ENCODE measurements around the gene HPSE2. TPM values are rescaled to one million over a fixed set of nuclear protein-coding genes. Genes with fewer than 3 reads are reported as not detected.

HPSE2 gene
- total and polyA plus RNA-seq, 2 experiments from 2014 or later = 0.10 to 0.24 TPM

DNA sequence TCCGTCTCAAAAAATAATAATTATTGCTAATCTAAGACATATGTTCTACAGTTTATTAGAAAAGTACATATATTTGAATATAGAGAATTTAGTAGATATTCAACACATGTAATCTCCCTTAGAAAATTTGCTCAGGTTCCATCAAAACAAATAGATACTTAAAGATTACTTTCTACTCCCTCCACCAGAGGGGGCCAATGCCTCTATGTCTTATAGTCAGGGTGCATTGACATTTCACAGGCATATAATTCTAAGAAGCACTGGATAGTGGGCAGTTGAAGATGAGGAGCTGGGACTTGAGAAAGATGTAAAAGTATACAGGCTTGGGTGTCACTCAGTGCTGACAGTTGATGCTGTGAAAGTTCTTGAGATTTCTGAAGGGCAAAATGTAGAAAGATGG is 487.4 kb downstream of the HPSE2 start:
- Histone ChIP-seq H3K27me3 (ENCODE audit: insufficient read depth) (no peaks in the 10 kb centered on the region), H3K4me2 (no peak overlapping the region)
- TF ChIP-seq ETS1 (IDR thresholded peaks at IDR 0.05) = no peak
- no peak for TF ChIP-seq CREB1 (CRISPR knock-in tag; IDR thresholded peaks at IDR 0.05; ENCODE audit: low read depth)
- TF ChIP-seq, protein P1, sequence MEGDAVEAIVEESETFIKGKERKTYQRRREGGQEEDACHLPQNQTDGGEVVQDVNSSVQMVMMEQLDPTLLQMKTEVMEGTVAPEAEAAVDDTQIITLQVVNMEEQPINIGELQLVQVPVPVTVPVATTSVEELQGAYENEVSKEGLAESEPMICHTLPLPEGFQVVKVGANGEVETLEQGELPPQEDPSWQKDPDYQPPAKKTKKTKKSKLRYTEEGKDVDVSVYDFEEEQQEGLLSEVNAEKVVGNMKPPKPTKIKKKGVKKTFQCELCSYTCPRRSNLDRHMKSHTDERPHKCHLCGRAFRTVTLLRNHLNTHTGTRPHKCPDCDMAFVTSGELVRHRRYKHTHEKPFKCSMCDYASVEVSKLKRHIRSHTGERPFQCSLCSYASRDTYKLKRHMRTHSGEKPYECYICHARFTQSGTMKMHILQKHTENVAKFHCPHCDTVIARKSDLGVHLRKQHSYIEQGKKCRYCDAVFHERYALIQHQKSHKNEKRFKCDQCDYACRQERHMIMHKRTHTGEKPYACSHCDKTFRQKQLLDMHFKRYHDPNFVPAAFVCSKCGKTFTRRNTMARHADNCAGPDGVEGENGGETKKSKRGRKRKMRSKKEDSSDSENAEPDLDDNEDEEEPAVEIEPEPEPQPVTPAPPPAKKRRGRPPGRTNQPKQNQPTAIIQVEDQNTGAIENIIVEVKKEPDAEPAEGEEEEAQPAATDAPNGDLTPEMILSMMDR (conservative IDR thresholded peaks at IDR 0.05; ENCODE audit: low read depth in 2 of 2) = peak; percentile 65 to 77
- no peak for TF ChIP-seq ZNF114 (CRISPR knock-in tag; IDR thresholded peaks at IDR 0.05)

DNA sequence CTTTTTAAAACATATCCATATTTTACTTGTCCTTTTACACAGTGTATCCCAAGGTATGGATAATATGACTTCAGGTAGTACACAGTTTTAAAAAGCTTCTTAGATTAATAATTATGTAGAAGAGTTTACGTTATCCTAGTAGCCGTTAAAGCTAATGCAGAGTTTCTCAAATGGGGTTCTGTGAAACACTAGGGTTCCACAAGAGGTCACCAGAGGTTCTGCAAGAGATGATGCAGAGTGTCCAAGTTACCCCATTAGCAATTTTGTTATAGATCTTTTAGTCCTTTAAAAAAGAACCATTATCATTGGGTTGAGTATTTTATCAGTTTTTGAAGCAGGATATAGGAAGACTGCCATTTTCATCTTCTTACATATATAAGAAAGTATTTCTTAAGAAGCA is 490.0 kb downstream of the HPSE2 start:
- Mint-ChIP-seq H3K9me3 (no peaks in the 10 kb centered on the region), H3K27ac (no peak overlapping the region), H3K36me3 (ENCODE audit: low read depth) (no peaks in the 10 kb centered on the region), H3K27me3 (ENCODE audit: insufficient read depth, low read depth, poor library complexity) (no peaks in the 10 kb centered on the region), H3K4me3 (no peak overlapping the region), H3K4me1 (no peaks in the 10 kb centered on the region)
- no peaks in the 10 kb centered on the region for H3K9me2 ChIP-seq (ENCODE audit: insufficient read depth)
- TF ChIP-seq, protein P1 (conservative IDR thresholded peaks at IDR 0.05; ENCODE audit: low read depth in 2 of 2) = peak; percentile 41 to 47; a peak in 3 of 4 replicates
- TF ChIP-seq EZH2phosphoT487 (IDR thresholded peaks at IDR 0.05; ENCODE audit: unreplicated experiment) (no peak), POLR2AphosphoS5 (IDR thresholded peaks at IDR 0.05; ENCODE audit: low read depth) (no peak), ZNF462 (CRISPR knock-in tag; IDR thresholded peaks at IDR 0.05) (no peak), EZH2 (IDR thresholded peaks at IDR 0.05; ENCODE audit: low read depth, unreplicated experiment) (no peak), NANOG (IDR thresholded peaks at IDR 0.05; ENCODE audit: borderline replicate concordance) (no peak), ZNF114 (CRISPR knock-in tag; IDR thresholded peaks at IDR 0.05) (no peak)
- H3K4me1 ChIP-seq (ENCODE audit: insufficient read depth) = no peaks in the 10 kb centered on the region
- H2AFZ ChIP-seq = no peak overlapping the region
- no peak overlapping the region for H3K4me3 ChIP-seq
- no peak overlapping the region for H3K27ac ChIP-seq (ENCODE audit: low read depth)
- DNase-seq (ENCODE audit: low spot score) = peak; percentile 20
- no peaks in the 10 kb centered on the region for H3K27me3 ChIP-seq (ENCODE audit: insufficient read depth)
- H3K79me2 ChIP-seq (replicated peaks; ENCODE audit: insufficient read depth) = no peaks in the 10 kb centered on the region
- H4K20me1 ChIP-seq (replicated peaks; ENCODE audit: insufficient read depth) = no peaks in the 10 kb centered on the region
- H3K36me3 ChIP-seq (ENCODE audit: insufficient read depth) = no peaks in the 10 kb centered on the region
- H3K4me2 ChIP-seq = no peak overlapping the region
- no peaks in the 10 kb centered on the region for H3F3A ChIP-seq (replicated peaks; ENCODE audit: low read depth)
- ATAC-seq = no peak

More for the DNA sequence above, 487.4 kb downstream of the HPSE2 start:
- Mint-ChIP-seq H3K4me1 (no peaks in the 10 kb centered on the region), H3K27me3 (ENCODE audit: insufficient read depth, low read depth, poor library complexity) (no peaks in the 10 kb centered on the region), H3K27ac (no peak overlapping the region), H3K36me3 (ENCODE audit: low read depth) (peaks cover 7% of the 10 kb centered on the region; the same call in 2 of the 3 replicates), H3K9me3 (peaks cover 7% of the 10 kb centered on the region), H3K4me3 (no peak overlapping the region)
- no peaks in the 10 kb centered on the region for H3K36me3 ChIP-seq (ENCODE audit: insufficient read depth)
- no peak overlapping the region for H3K4me3 ChIP-seq
- DNase-seq (ENCODE audit: low spot score) (peak; percentile 83), ATAC-seq (peak; percentile 63)
- H3K27ac ChIP-seq (ENCODE audit: low read depth) = no peak overlapping the region
- H2AFZ ChIP-seq = no peak overlapping the region
- H4K20me1 ChIP-seq (replicated peaks; ENCODE audit: insufficient read depth) = no peaks in the 10 kb centered on the region
- H3K79me2 ChIP-seq (replicated peaks; ENCODE audit: insufficient read depth) = no peaks in the 10 kb centered on the region
- H3K4me1 ChIP-seq (ENCODE audit: insufficient read depth) = no peaks in the 10 kb centered on the region
- peaks cover 6% of the 10 kb centered on the region; the same call in 1 of the 2 replicates for H3K9me2 ChIP-seq (ENCODE audit: insufficient read depth)
- H3F3A ChIP-seq (replicated peaks; ENCODE audit: low read depth) = no peaks in the 10 kb centered on the region

Data from GM23338 (cell line).